Neural progenitor cell (in vitro differentiated cells): ENCODE measurements around the gene ZKSCAN7.
"Not testable (repeated sequence)": the region's sequence is repeated elsewhere in the genome, so short reads cannot be mapped to it uniquely, and the experiment has no call there.

Experiments used
- CTCF ChIP-seq: fragments of 200-600 bp; sonication (generic); IDR thresholded peaks from 2 replicates; pipeline ENCODE4 v1.5.1; 2017; ENCODE audit warnings: antibody characterized with exemption, mild to moderate bottlenecking
- EZH2 ChIP-seq: fragments of 200-600 bp; sonication (generic); IDR thresholded peaks from 2 replicates; pipeline ENCODE4 v1.6.1; 2017; ENCODE audit warnings: antibody characterized with exemption, mild to moderate bottlenecking, moderate library complexity
- EZH2phosphoT487 ChIP-seq: fragments of 200-600 bp; sonication (generic); IDR thresholded peaks from 2 replicates; pipeline ENCODE4 v1.6.1; 2017; ENCODE audit warnings: antibody characterized with exemption

- TF ChIP-seq CTCF, EZH2phosphoT487, EZH2: not testable (repeated sequence)
Observed at GRCh38 chr3:44578316-44578715, 23.3 kb downstream of the ZKSCAN7 start.
